Peyer's patch (tissue), 4 donors: ENCODE results near the gene PCED1B.

Source experiments
- POLR2A ChIP-seq, 2 donors: fragments of 450-650 bp; IDR thresholded peaks; one replicate each; pipeline ENCODE4 v1.5.1; 2017; ENCODE audit warnings: antibody characterized with exemption in 2 of 2, mild to moderate bottlenecking in 2 of 2, moderate library complexity in 2 of 2
- TF ChIP-seq, protein P1 (sequence below), 6 experiments: fragments of 450-650 bp in 4 of 6; fragments of 200-600 bp in 2 of 6; sonication (generic) in 1 of 6; IDR thresholded peaks; one replicate each; pipeline ENCODE4 v1.5.1; 2017 to 2019; ENCODE audit warnings: antibody characterized with exemption in 6 of 6, mild to moderate bottlenecking in 3 of 6, moderate library complexity in 1 of 6

DNA sequence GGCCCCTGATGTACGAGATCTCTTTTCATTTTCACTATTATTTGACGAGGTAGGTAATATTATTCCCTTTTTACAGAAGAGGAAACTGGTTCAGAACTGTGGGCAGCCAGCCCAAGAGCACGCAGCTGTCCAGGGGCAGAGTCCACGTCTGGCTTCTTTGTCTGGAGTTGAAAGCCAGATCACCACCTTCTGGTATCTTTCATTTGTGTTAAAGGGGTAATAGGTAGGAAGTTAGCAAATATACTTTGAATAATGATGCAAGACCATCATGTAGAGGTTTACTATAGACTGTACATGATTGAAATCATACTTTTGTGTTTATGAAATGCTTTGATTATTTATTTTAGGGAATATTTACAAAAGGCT, 144.4 kb downstream of the PCED1B start:
- TF ChIP-seq, protein P1, sequence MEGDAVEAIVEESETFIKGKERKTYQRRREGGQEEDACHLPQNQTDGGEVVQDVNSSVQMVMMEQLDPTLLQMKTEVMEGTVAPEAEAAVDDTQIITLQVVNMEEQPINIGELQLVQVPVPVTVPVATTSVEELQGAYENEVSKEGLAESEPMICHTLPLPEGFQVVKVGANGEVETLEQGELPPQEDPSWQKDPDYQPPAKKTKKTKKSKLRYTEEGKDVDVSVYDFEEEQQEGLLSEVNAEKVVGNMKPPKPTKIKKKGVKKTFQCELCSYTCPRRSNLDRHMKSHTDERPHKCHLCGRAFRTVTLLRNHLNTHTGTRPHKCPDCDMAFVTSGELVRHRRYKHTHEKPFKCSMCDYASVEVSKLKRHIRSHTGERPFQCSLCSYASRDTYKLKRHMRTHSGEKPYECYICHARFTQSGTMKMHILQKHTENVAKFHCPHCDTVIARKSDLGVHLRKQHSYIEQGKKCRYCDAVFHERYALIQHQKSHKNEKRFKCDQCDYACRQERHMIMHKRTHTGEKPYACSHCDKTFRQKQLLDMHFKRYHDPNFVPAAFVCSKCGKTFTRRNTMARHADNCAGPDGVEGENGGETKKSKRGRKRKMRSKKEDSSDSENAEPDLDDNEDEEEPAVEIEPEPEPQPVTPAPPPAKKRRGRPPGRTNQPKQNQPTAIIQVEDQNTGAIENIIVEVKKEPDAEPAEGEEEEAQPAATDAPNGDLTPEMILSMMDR (IDR thresholded peaks at IDR 0.05): no peak
- TF ChIP-seq POLR2A (IDR thresholded peaks at IDR 0.05): no peak
